Nucleus accumbens (tissue), 56 donors: ENCODE results near the gene STK31.
"Not testable (repeated sequence)": the region's sequence is repeated elsewhere in the genome, so short reads cannot be mapped to it uniquely, and the experiment has no call there.

ENCODE experiments used
- DNase-seq, 56 donors: peaks; one replicate each; lab custom pipeline; 2025; lab: John Stamatoyannopoulos, UW

The STK31 gene

GRCh38 chr7:23710000-23710399 lies at the start of gene STK31:
TSS of gene STK31 (plus strand) at chr7:23710219. CDS start at chr7:23710286, 67 bp downstream.
- no peak for DNase-seq

GRCh38 chr7:23661385-23661784 lies 48.6 kb upstream of the STK31 start:
- no peak for DNase-seq

- DNase-seq, result no peak
These were observed 47.7 kb upstream of the STK31 start for GRCh38 chr7:23662124-23662983.

GRCh38 chr7:23662984-23663313 lies 47.1 kb upstream of the STK31 start:
- no peak for DNase-seq

GRCh38 chr7:23664122-23664521 lies 45.9 kb upstream of the STK31 start:
- DNase-seq, result no peak

GRCh38 chr7:23672033-23672432 lies 38.0 kb upstream of the STK31 start:
- DNase-seq, result no peak

GRCh38 chr7:23679898-23680413 lies 30.1 kb upstream of the STK31 start, which contains the start of gene FAM221A:
TSS of gene FAM221A (plus strand) at chr7:23680199. CDS start at chr7:23680219, 20 bp downstream.
- DNase-seq, result peak; percentile 42 to 92 (median 86)

GRCh38 chr7:23680414-23681405 lies 29.3 kb upstream of the STK31 start:
- DNase-seq, result peak in 47 of 56 donors; percentile 4 to 76 (median 39)

GRCh38 chr7:23684041-23684440 lies 26.0 kb upstream of the STK31 start:
- DNase-seq, result not testable (repeated sequence)

- no peak for DNase-seq
These were observed 24.3 kb upstream of the STK31 start for GRCh38 chr7:23685731-23686130.

GRCh38 chr7:23687011-23687410 lies 23.0 kb upstream of the STK31 start:
- DNase-seq, result no peak

GRCh38 chr7:23689165-23689564 lies 20.9 kb upstream of the STK31 start:
- DNase-seq, result no peak

GRCh38 chr7:23691320-23691719 lies 18.7 kb upstream of the STK31 start:
- no peak for DNase-seq

- DNase-seq, result no peak
These were observed 16.8 kb upstream of the STK31 start for GRCh38 chr7:23693224-23693623.

GRCh38 chr7:23696916-23697441 lies 13.0 kb upstream of the STK31 start:
- DNase-seq, result peak in 9 of 56 donors; percentile 1 to 27 (median 3)

GRCh38 chr7:23698822-23699221 lies 11.2 kb upstream of the STK31 start:
- no peak for DNase-seq

- DNase-seq, result no peak
These were observed 10.0 kb upstream of the STK31 start for GRCh38 chr7:23700046-23700445.

- no peak for DNase-seq
These were observed 803 bp upstream of the STK31 start for GRCh38 chr7:23709081-23709750.

GRCh38 chr7:23712368-23713284 lies 2.6 kb downstream of the STK31 start:
- no peak for DNase-seq
